GOT3 (cell line): ENCODE measurements around the gene SMNDC1.
"Not testable (repeated sequence)": the region's sequence is repeated elsewhere in the genome, so short reads cannot be mapped to it uniquely, and the experiment has no call there.

Source experiments
- DNase-seq: peaks from one replicate; lab custom pipeline; 2025; ENCODE audit warnings: mixed read lengths; lab: John Stamatoyannopoulos, UW

Gene SMNDC1

DNA sequence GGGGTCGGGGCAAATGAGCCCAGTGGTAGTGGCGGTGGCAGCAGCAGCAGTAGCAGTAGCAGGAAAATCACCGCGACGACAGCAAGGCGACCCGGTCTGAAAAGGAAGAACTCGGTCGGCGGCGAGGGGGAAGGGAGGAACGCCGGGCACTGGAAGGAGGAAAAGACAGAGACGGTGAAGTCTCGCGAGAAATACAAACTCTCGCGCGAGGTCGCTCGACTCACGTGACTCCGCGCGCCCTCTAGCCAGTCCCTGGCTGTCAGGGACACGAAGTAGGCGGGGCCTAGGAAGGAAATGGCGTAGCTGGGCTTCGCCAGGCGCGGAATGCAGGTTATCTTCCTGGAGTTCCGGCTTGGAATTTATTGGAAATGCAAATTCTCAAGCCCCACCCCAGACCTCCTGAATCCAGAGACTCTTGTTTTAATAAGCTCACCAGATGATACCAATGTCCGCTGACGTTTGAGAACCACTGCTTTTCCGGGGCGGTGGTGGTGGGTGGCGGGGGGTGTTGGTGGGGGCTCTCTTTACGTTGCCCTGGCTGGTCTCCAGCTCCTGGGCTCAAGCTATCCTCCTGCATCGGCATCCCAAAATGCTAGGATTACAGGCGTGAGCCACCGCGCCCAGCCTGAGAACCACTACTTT is at the start of gene SMNDC1:
SMNDC1 (minus strand) TSS at position 141 of the 642 bp plus-strand sequence. CDS start 1,333 bp downstream, outside the sequence.
- DNase-seq, result peak; percentile 86

DNA sequence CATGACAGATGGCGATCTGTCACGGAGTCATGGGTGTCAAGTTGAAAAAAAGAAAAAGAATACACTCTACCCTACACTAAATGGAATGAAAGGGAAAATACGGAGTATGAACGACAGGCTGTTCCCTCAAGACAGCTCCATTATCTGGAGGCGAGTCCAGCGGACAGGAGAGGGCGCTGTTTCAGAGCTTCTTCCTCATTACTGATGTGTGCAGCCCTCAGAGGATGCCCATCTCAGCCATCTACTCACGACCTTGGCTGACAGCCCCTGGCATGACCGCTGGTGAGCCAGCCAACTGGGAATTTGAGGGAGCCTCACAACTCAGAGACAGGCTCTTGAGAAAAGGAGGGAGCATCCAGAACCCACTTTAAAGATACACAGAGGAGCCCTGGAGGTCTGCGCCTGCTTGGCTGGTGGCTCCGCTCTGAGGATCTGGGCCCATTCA is 49.6 kb upstream of the SMNDC1 start:
- peak; percentile 30 for DNase-seq

DNA sequence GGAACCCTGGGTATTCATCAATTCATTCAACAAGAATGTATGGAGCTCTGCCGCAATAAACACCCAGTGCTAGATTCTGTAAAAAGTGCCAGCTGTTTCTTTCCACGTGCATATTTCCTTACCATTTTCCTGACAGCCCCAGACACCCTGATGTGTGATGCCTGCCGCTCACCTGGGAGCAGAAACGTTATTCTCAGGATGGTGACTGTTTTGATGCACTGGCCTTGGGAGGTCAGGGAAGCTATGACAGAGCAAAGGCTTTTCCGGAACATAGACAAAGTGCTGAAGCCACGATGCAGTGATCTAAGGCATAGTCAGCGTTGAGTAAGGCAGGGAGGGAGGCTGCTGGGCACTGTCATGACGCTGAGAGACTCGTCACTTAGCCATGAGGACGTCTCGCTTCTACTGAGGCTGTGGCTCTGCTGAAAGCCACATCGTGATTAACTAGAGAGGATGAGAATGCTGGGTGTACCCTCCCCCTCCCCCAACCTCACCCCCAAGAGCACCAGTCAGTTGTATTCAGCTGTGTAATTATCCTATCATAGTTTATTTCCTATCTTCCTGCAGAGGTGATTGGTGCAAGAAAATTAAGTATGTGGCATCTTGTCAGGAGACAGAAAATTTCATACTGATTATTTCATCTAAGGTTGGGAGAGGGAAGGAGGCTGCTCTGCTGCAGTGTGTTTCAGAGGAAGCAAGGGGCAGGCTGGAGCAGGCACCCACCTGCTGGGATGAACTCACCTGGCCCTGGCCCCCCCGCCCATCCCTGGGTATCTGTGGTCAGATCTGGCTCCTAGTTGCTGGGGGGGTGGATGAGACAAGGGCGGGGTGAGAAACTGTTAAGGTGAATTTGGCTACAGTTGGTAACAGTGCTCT is 48.8 kb upstream of the SMNDC1 start:
- peak; percentile 18 for DNase-seq

DNA sequence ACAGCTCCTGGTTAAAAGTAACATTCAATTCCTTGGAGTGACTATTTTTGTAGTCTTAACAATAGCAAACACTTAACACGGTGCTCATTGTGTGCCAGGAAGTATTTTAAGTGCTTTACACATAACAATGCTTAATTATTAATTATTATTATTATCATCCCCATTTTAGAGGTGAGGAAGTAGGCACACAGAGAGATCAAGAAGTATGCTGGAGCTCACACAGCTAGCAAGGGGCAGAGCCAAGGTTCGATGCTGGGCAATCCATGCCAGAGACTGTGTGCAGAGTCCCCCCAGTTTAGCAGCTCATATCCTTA is 48.2 kb upstream of the SMNDC1 start:
- DNase-seq, result no peak

DNA sequence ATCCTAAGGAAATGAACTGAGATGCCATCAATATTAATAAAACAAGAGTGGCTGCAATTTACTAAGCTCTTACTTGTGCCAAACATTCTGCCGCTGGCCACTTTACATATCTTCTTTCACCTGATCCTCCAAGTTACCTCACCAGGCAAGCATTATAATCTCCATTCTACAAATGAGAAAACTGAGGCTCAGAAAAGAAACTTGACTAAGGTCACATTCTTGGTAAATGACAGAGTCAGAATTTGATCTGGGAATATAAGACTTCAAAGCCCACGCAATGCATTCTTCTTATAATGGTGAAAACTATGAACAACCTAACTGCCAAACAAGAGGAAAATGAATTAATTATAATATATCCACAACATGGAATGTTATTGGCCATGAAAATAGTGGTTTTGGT is 46.1 kb upstream of the SMNDC1 start:
- no peak for DNase-seq

DNA sequence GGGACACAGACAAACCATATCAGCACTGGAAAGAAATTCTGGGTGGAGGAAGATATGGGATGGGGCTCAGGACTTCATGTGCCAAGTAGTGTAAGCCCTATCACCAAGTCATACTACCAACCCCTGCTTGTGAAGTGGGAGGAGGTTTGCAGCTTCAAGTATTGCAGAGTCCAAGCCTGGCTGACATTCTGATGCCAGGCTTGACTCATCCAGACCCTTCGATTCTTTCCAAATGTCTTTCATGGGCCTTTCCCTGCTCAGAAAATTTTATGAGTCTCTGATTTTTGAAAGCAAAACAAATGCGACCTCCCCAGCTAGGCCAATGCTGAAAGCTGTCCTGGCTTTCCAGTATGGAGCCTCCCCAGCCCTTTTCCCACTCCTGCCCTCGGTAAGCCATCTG is 45.1 kb upstream of the SMNDC1 start:
- no peak for DNase-seq

DNA sequence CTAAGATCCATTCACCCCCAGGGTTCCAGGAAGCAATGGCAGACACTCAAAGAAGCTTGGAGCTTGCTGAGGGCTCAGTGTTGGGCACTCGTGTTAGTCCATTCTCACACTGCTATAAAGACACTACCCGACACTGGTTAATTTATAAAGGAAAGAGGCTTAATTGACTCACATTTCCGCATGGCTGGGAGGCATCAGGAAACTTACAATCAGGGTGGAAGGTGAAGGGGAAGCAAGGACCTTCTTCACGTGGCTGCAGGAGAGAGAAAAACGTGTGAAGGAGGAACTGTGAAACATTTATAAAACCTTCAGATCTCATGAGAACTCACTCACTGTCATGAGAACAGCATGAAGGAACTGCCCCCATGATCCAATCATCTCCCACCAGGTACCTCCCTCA is 44.7 kb upstream of the SMNDC1 start:
- DNase-seq, result no peak

DNA sequence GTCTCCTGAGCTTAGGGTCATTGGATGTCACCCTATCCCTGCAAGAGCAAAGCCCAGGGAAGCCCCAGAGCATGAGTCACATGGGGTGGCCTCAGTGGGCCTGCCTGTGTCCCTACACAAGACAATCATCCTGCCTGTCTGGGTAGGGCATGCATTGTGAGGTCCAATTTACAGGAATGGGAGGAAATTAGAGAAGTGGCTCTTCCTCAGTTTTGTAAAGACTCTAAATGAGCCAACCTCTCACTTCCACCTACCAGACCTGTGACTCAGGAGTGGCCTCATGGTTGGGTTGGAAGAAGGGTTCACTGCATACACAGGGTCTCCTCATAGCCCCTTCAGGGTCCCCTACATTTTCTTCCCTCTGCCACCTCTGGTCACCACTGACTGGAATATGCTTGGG is 43.6 kb upstream of the SMNDC1 start:
- DNase-seq, result no peak

DNA sequence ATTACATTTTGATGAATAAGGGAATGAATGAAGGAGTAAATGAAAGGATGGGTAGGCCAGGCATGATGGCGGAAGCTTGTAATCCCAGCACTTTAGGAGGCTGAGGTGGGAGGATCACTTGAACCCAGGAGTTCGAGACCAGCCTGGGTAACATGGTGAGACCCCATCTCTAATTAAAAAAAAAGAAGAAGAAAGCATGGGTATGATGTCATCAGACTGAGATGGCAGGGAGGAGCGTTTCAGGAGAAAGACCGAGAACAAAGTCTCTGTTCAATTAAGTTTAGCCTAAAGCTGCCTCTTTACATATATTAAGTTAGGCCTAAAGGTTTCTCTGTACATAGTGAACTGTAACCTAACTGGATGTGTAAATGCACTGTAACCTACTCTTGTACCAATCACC is 42.2 kb upstream of the SMNDC1 start:
- DNase-seq, result no peak

DNA sequence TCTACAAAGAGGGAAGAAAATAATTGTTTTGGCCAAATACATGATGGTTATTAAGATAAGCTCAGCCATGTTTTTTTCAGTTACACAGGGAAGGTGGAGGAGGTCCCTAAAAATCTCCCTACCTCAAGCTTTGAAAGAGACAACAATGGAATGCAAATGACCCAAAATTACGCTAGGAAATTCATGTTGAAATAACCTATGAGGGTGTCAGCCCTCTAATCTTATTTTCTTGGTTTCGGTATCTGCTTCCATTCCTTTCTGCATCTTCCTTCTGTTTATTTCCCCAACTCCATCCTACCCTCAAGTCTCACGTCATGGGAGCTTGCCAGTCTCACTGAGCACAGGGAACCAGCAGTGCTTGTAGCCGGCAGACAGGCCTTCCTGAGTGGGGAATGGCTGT is 40.6 kb upstream of the SMNDC1 start:
- DNase-seq, result no peak

DNA sequence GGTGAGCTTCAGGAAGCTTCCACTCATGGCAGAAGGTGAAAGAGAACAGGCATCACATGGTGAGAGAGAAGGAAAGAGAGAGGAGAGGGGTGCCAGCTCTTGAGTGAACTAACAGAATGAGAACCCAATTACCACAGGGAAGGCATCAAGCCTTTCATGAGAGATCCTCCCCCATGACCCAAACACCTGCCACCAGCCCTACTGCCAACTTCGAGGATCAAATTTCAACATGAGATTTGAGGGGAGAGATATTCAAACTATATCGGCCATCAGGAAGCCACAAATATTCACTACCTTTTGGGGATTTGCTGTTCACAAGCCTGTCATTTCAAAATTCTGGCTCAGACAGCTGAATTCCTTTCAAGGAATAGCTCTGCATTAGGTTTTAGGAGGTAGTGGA is 39.9 kb upstream of the SMNDC1 start:
- no peak for DNase-seq

DNA sequence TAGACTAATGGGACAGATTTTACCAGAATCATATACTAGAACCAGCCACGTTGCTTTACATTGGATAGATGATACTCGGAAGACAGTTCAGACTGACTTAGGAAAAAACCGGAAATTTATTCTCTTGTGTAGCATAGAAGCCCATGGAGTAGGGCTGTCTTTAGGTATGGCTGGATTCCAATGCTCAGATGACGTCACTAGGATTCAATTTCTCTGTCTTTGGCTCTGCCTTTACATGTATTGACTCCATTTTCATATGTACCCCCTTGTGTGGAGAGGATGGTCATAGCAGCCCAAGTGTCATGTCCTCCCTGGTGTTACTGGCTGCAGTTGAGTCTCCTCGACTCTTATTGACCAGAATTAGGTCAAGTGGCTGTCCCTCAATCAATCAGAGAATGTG is 39.2 kb upstream of the SMNDC1 start:
- no peak for DNase-seq

DNA sequence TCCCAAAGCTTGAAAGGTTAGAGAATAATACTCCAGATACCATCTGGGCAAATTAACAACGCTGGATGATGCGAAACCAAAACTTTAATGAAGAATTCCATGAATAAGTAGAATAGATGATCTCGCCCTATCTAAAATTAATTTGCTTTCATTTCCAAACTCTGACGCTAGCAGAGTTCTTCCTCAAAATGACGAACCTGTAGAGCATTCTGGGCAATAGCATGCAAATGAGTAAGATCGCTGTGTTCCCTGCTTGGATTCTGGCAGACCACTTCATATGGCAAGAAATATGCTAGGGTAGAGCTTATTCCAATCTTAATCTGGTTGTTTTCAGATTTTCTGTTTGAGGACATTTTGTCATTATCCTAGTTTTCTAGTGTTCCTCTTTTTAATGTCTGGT is 36.1 kb upstream of the SMNDC1 start:
- DNase-seq, result no peak

DNA sequence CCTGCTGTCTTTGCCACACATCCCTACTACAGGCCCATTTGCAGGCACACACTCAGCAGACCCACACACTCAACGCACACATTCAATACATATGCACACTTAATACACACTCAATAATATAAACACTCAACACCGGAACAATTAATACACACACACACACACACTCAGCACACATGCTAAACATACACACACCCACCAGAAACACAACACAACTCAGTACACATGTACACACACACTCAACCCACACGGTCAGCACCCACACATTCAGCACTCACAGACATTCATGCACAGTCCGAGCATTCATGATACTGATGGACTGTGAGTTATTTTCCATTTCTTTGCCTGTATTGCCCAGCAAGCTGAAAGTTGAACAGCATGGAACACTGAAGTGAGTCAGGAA is 35.4 kb upstream of the SMNDC1 start:
- DNase-seq, result no peak

DNA sequence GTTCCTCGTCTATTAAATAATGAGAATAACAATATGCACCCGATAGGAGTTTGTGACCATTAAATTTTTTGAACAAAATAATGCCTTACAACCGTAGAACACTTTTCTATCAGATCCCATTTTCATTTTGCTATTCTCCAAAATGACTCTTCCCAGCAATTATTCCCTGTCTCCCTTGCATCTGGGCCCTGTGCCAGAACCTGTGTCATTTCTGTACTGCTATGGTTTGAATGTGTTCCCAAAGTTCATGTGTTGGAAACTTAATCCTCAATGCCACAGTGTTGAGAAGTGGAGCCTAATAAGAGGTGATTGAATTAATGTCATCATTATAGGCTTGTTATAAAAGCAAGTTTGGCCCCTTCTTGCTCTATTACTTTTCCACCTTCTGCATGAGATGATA is 33.2 kb upstream of the SMNDC1 start:
- DNase-seq, result no peak

DNA sequence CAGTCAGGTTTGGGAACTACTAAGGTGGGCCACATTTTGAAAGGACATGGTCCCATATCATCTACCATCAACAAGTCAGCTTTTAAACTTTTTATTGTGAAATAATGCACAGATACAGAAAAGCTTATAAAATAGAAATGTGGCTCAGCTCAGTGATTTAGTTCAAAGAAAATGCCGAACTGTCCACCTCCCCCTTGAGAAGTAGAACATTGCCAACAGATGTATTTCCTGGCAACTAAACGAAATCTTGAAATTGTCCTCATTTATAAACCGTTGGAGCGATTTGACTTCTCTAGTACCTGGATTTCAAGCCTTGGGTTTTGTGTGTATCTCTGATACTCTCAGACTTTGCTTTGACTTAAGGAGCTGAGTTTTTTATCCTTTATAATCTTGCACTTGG is 32.7 kb upstream of the SMNDC1 start:
- DNase-seq, result no peak

DNA sequence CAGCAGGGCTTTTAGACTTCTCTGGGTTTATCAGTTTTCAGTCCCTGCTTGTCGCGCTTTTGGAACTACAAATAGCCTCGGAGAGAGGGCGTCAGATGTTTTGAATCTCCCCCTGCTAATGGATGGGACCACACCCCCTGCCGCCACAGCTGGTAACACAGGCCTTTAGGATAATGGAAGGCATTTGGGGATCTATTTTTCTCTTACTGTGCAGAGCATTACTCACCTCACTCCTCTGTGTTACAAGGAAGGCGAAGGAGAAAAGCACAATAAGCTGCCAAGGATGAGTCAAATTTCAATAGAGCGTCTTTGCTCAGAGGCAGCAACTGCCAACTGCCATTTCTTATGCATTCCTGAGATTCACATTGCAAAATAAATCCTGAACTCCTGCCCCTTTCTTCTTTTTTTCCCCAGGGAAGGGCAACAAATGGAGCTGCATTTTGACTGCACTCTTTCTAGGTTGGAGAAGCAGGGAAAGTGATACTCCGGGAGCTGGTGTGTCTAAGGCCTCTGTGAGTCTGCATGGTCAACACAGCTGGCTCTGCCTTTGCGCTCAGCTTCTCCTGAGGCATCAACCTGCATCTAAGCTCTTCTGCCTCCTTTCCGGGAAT is 31.5 kb upstream of the SMNDC1 start:
- DNase-seq, result peak; percentile 22

DNA sequence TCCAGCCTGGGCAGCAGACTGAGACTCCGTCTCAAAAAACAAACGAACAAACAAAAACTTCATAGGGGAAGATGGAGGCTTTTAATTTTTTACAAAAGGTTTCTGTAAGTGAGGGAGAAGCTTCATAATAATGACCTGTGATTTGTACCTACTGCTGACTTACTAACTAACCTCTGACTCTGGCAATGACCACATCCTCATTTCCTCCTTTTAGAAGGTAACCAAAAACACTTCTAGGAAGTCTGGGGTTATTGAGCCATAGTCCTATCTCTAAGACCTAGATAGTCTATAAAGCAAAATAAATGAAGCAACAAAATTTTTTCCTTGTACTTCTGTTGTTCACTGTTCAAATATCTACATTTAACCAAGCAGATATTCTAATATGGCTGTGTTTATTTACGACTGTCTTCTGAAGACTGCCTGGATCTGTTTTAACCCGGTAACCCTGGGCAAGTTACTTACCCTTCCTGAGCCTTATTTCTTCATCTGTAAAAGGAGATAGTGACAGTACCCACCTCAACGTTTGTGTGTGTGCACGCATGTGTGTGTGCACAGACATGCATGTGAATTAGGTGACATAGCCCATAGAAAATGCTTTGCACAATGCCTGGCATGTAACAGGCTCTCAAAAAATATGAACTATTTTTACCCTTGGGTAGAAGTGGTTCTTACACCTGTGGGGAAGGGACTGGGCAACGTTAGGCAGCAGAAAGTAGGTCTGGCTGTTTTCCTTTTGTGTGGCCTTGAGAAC is 30.8 kb upstream of the SMNDC1 start:
- DNase-seq, result no peak

DNA sequence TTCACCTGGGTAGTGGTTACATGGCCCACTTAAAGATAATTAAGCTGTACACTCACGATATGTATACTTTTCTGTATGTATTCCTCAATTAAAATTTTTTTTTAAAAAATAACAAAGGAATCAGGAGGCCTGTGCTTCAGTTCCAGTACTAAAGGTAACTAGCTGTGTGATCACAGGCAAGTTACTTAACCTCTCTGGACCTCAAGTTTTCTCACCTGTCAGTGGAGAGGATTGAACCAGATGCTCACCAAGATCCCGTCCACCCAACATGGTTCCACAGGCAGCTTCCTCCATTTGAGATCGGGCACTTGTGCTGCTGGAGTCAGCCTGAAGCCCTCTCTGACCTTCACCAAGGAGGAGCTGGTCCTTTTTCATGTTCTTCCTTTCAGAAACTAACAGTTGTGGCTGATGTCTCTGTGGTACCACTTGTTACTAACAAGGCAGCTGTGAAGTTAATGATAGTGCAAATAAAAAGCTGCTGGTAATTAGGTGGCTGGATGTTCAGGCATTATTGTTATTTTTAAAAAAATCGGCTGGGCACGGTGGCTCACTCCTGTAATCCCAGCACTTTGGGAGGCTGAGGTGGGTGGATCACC is 29.4 kb upstream of the SMNDC1 start:
- DNase-seq, result no peak

DNA sequence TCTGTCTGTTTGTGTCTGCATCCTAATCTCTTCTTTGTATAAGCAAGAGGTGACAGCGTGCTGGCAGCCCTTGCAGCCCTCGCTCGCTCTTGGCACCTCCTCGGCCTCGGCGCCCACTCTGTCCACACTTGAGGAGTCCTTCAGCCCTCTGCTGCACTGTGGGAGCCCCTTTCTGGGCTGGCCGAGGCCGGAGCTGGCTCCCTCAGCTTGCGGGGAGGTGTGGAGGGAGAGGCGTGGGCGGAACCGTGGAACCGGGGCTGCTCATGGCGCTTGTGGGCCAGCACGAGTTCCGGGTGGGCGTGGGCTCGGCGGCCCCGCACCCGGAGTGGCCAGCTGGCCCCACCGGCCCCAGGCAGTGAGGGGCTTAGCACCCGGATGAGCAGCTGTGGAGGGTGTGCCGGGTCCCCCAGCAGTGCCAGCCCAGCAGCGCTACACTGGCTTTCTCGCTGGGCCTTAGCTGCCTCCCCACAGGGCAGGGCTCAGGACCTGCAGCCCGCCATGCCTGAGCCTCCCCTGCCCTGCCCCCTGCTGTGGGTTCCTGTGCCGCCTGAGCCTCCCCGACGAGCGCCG is 26.6 kb upstream of the SMNDC1 start:
- DNase-seq, result not testable (repeated sequence)

DNA sequence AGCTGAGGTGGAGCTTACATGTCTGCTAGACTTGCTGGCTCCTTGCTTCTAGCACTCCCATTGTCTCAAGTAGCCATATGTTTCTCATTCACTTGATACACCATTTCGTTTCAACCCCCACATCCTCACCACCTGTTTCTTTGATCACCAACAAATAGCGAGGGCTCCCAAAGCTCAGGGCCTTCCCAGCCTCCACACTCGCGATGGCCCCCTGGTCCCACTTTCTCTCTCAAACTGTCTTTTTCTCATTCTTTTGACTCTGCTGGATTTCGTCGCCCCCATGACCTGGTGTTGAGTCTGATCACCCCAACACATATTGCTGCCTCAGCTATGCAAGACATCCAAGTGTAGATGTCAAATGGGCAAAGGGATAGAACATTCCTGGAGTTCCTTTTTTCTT is 26.0 kb upstream of the SMNDC1 start:
- DNase-seq, result no peak
